Psoas muscle (tissue), 8 donors: ENCODE data around the gene KIAA1958. TPM values are rescaled to one million over a fixed set of nuclear protein-coding genes. Genes with fewer than 3 reads are reported as not detected.

Experiments used
- ATAC-seq, 4 donors: fragments of 200-7000 bp; cut with Tn5 transposase; one replicate each; pipeline ENCODE4 v1.9.1; 2020; ENCODE audit warnings: moderate library complexity in 3 of 4, mild to moderate bottlenecking in 2 of 4
- DNase-seq, 2 donors: peaks; one replicate each; pipeline ENCODE4 v3.0.0-alpha.2; 2020
- H3K27ac ChIP-seq: fragments of 200-600 bp; one replicate; pipeline ENCODE4 v1.8.0; 2022
- H3K27me3 ChIP-seq, 3 donors: fragments of 200-600 bp in 1 of 3; one replicate each; pipeline versions ENCODE4 v1.6.1 to v1.8.0; 2013 to 2022; ENCODE audit warnings: low read length in 2 of 3, mild to moderate bottlenecking in 2 of 3, moderate library complexity in 1 of 3; ENCODE audit not compliant: insufficient read depth in 3 of 3
- H3K36me3 ChIP-seq, 2 donors: fragments of 200-600 bp in 1 of 2; one replicate each; pipeline versions ENCODE4 v1.6.1 to v1.8.0; 2013 to 2022; ENCODE audit warnings: low read depth in 1 of 2, mild to moderate bottlenecking in 1 of 2, moderate library complexity in 1 of 2; ENCODE audit not compliant: insufficient read depth in 1 of 2
- H3K4me1 ChIP-seq: fragments of 200-600 bp; one replicate; pipeline ENCODE4 v1.8.0; 2022
- H3K4me3 ChIP-seq: fragments of 200-600 bp; one replicate; pipeline ENCODE4 v1.8.0; 2022; ENCODE audit warnings: mild to moderate bottlenecking
- H3K9me3 ChIP-seq: fragments of 200-600 bp; one replicate; pipeline ENCODE4 v1.8.0; 2022
- WGBS, 3 donors: extraction: QIAGEN DNeasy Blood & Tissue Kit; methylation state at CpG; one replicate each; pipeline versions ENCODE4 v1.1.6 to v1.1.7; 2013; 5-methylcytosine and 5-hydroxymethylcytosine counted together
- intact Hi-C, 2 donors: fragments of 100-400 bp; cut with DNase I; formaldehyde crosslinking; loops; one replicate each; pipeline versions ENCODE4 v1.11.0 to v1.14.2; 2022
- polyA plus RNA-seq, 3 donors: library from polyadenylated mRNA; stranded (reverse); fragments of 200-250 nt; gene quantifications; one replicate each; pipeline ENCODE4 v1.2.3, GENCODE V29; 2013
- total RNA-seq, 4 donors: library from RNA; stranded (reverse); fragmentation: NEBNext Ultra II Directional in 2 of 4; extraction: Animal tissue kit (Norgen Biotek cat#: 25700) in 2 of 4; gene quantifications; one replicate each; pipeline versions ENCODE4 v1.2.1 to v1.2.4, GENCODE V29; 2021 to 2023
- TF ChIP-seq, protein P1 (sequence below): fragments of 200-600 bp; IDR thresholded peaks from one replicate; pipeline ENCODE4 v1.8.0; 2022; ENCODE audit warnings: antibody characterized with exemption
- donor health status: healthy with polysubstance abuse.
- donor health status: DM: no; HTN: no; CAD: no; lungs with moderate emphysema.
- donor health status: Bipolar disorder and iron deficiency.
- donor health status: healthy.
- donor health status: DM: yes; HTN: yes; CAD: no.
- donor health status: DM: no; HTN: no; CAD: no.
- donor health status: DM: no; HTN: no; CAD: no.
- donor health status: DM: yes; HTN: yes; CAD: no.

Gene KIAA1958
- total and polyA plus RNA-seq, 7 donors = 0.56 to 4.1 (median 1.5) TPM

DNA sequence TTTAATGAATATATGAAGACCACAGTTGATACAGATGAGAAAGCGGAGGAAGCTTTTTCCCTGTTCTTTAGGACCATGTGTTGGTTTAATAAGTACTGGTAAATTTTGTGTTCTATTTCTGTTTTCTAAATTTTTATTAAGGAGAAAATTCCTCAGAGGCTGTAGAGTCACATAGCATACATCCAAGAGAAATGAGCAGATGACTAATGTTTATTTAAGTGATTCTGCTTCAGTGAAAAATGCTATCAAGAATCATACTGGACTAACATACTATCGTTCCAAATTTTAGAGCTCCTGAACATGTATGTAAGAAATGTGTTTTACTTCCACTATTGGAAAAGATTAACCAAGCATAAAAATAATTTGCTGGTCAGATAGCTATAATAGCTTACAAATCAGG is 115.0 kb downstream of the KIAA1958 start:
- H3K4me3 ChIP-seq = no peak overlapping the region

DNA sequence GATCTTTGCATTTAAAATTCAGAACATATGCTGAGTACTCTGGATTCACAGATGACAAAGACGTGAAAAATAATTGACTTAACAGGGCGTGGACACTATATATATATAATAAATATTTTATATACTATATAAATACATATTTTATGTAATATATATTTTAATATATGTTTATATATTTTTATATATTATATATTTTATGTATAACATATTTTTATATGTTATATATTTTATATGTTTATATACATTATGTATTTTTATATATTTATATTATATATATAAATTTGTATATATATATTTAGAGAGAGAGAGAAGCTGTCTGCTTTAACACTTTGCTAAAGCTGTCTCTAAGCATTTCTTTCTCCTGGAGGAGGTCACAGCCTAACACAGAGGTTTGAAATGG is 118.2 kb downstream of the KIAA1958 start:
- H3K9me3 ChIP-seq = no peaks in the 10 kb centered on the region
- TF ChIP-seq, protein P1, sequence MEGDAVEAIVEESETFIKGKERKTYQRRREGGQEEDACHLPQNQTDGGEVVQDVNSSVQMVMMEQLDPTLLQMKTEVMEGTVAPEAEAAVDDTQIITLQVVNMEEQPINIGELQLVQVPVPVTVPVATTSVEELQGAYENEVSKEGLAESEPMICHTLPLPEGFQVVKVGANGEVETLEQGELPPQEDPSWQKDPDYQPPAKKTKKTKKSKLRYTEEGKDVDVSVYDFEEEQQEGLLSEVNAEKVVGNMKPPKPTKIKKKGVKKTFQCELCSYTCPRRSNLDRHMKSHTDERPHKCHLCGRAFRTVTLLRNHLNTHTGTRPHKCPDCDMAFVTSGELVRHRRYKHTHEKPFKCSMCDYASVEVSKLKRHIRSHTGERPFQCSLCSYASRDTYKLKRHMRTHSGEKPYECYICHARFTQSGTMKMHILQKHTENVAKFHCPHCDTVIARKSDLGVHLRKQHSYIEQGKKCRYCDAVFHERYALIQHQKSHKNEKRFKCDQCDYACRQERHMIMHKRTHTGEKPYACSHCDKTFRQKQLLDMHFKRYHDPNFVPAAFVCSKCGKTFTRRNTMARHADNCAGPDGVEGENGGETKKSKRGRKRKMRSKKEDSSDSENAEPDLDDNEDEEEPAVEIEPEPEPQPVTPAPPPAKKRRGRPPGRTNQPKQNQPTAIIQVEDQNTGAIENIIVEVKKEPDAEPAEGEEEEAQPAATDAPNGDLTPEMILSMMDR = no peak
- no peak for ATAC-seq

More for the DNA sequence above, 115.0 kb downstream of the KIAA1958 start:
- Histone ChIP-seq H3K27ac (no peak overlapping the region), H3K9me3 (no peaks in the 10 kb centered on the region), H3K36me3 (no peaks in the 10 kb centered on the region), H3K27me3 (no peaks in the 10 kb centered on the region), H3K4me1 (no peaks in the 10 kb centered on the region)
- TF ChIP-seq, protein P1 = no peak
- ATAC-seq (no peak), DNase-seq (no peak)
- intact Hi-C loops = no loop called here
- 79 to 85% (median 83%) methylated on average over 2 of the region's 2 CpGs for WGBS, 3 donors

DNA sequence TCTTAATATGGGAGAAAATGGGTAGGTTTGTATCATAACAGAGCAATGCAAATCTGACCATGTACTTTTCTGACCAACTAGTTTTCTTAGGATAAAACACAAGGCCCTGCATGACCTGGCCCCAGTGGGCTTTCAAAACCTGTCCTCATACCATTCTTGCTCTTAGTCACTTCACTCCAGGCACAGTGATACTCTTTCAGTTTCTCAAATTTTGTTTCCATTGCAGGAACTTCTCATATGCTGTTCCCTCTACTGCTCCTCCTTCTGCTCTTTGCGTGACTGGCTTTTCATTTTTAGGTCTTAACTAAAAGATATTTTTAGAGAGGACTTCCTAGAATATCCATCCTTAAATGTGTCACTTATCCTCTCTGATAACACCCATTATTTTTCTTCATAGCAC is 118.9 kb downstream of the KIAA1958 start:
- H3K27me3 ChIP-seq = no peaks in the 10 kb centered on the region
- H3K4me3 ChIP-seq = no peak overlapping the region
- intact Hi-C loops = no loop called here
- H3K27ac ChIP-seq = no peak overlapping the region
- H3K9me3 ChIP-seq = no peaks in the 10 kb centered on the region
- no peaks in the 10 kb centered on the region for H3K4me1 ChIP-seq
- no peaks in the 10 kb centered on the region for H3K36me3 ChIP-seq
- no peak for DNase-seq
- TF ChIP-seq, protein P1 = no peak
- ATAC-seq = no peak
- 65 to 82% (median 67%) methylated on average over 1 of the region's 1 CpG for WGBS, 3 donors

More for the DNA sequence above, 118.2 kb downstream of the KIAA1958 start:
- 95 to 99% (median 98%) methylated on average over 2 of the region's 2 CpGs for WGBS, 3 donors
- H3K4me1 ChIP-seq = no peaks in the 10 kb centered on the region
- intact Hi-C loops = no loop called here
- H3K27ac ChIP-seq = no peak overlapping the region
- H3K36me3 ChIP-seq = no peaks in the 10 kb centered on the region
- no peak for DNase-seq
- no peaks in the 10 kb centered on the region for H3K27me3 ChIP-seq
- no peak overlapping the region for H3K4me3 ChIP-seq

DNA sequence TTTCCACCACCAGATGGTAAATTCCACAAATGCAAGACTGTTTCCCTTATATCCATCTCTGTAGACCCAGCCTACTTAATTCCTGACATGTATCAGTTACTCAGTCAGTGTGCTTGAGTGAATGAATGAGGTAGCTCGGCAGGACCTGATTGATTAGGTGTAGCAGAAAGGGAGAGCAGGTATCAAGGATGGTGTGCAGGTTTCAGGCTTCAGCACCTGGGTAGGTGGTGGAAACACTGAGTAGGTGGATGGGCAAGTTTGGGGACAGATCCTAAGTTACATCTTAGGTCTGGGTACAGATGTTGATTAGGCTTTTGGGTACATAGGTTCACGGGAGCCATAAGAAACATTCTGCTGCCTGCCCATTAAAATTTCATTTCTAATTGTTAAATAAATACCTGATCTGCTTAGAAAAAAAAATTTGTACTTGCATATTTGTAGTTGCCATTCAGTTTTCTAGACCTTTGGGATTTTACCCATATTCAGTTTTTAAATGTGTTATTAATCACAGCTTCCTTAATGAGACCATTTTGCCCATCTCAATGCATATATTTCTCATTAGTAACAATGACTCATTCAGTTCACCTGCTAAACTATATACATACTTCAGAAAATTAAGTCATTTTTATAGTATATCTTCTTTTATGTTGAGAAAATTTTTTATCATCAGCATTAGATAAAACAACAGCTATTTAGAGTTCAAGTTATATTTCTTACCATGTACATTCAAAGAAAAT is 119.5 kb downstream of the KIAA1958 start:
- DNase-seq (no peak), ATAC-seq (no peak)
- Histone ChIP-seq H3K4me1 (no peaks in the 10 kb centered on the region), H3K9me3 (no peaks in the 10 kb centered on the region), H3K4me3 (no peak overlapping the region), H3K27ac (no peak overlapping the region), H3K36me3 (no peaks in the 10 kb centered on the region), H3K27me3 (no peaks in the 10 kb centered on the region)
- TF ChIP-seq, protein P1 = no peak
- intact Hi-C loops = no loop called here
- WGBS, 3 donors = 94 to 97% (median 97%) methylated on average over 2 of the region's 2 CpGs

DNA sequence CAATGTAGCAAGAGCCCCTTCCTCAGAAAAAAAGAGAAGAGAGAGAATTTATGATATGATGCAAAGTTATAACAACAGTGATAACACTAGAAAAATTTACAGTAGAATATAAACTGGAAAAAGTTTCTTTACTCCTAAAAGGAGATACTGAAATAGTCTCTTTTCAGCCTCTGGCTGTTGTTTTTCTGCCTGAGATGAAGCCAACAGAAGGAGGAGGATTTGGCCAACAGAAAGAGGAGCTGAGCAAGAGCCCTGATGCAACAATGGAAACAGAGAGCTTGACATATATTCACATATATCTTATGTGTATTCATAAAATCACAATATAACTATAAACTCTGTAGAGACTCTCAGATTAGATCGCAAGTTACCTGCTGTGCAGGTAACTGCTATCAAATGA is 122.2 kb downstream of the KIAA1958 start:
- no peak for ATAC-seq
- Histone ChIP-seq H3K9me3 (no peaks in the 10 kb centered on the region), H3K27ac (no peak overlapping the region), H3K4me1 (no peaks in the 10 kb centered on the region), H3K36me3 (no peaks in the 10 kb centered on the region), H3K4me3 (no peak overlapping the region), H3K27me3 (no peaks in the 10 kb centered on the region)
- 94 to 99% (median 97%) methylated on average over 1 of the region's 1 CpG for WGBS, 3 donors
- TF ChIP-seq, protein P1 = no peak
- no peak for DNase-seq
- intact Hi-C loops = no loop called here
